ENCODE data around the gene LSM4. TPM values are rescaled to one million over a fixed set of nuclear protein-coding genes. Genes with fewer than 3 reads are reported as not detected.

LSM4 gene
- total RNA-seq (100 to 1,000 TPM in 1 of 7 donors, 10 to 100 TPM in 6; 45.0 to 121 (median 77.3) TPM), polyA plus RNA-seq (10 to 100 TPM; 38.3 to 66.0 TPM)
- long read RNA-seq, donor 1, transcript LSM4-203 (5 exons, 1,908 nt): major isoform, 123 of 131 reads
- long read RNA-seq, donor 1, partial matches to known transcripts: 2 of 131 reads
- long read RNA-seq, donor 1, other reads (novel, unspliced or antisense): 3 of 131 reads
- long read RNA-seq, donor 2, transcript LSM4-203 (5 exons, 1,908 nt): major isoform, 174 of 269 reads
- long read RNA-seq, donor 2, partial matches to known transcripts: 63 of 269 reads
- long read RNA-seq, donor 2, other reads (novel, unspliced or antisense): 28 of 269 reads
- long read RNA-seq, donor 3, transcript LSM4-203 (5 exons, 1,908 nt): major isoform, 63 of 73 reads
- long read RNA-seq, donor 3, partial matches to known transcripts: 1 of 73 reads
- long read RNA-seq, donor 3, other reads (novel, unspliced or antisense): 7 of 73 reads

DNA sequence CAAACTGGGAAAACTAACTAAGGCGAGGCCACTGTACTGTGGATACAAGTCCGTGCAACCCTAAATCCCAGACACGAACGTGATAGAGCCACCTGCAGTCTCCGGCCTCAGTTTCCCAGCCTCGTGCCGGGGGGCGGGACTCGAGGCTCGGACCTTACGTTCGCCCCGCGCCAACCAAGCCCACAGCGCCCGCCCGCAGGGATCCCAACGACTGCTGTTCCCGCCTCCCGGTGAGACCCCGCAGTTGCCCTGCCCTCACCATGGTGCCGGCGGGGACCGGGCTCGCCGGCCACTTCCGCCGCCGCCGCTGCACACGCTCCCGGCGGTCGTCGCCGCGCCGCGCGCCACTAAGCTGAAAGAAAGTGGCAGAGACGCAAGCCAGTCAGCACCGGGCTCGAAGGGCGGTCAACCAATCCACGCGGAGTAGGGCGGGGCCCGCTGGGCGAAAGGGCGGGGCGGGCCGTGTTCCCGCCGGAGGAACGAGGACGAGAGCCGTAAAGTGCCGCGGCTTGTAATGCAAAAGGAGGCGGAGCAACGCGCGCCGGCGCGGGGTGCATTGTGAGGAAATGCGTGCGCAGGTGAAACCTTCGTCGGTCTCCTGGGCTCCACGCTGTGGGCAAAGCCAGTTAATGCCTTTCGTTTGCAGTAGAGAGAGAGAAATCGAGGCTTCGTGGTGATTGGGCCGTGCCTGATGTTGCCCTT is at the start of gene LSM4:
Gene LSM4 (minus strand): TSS at position 318 of the 702 bp plus-strand sequence. CDS start 56 bp downstream, at position 262.
- peak; percentile 62 for TF ChIP-seq POLR2A (IDR thresholded peaks at IDR 0.05)
- no peak for TF ChIP-seq EP300 (IDR thresholded peaks at IDR 0.05)
- peak in 1 of 3 donors; percentile 39 for TF ChIP-seq CTCF (IDR thresholded peaks at IDR 0.05)
- H3K9me3 ChIP-seq: no peaks in the 10 kb centered on the region
- peak within 1 kb of the TSS; percentile 37 to 84 for H3K27ac ChIP-seq
- 0 to 1% (median 0%) methylated on average over 48 to 75 of the region's 75 CpGs for WGBS, 3 donors
- H3K36me3 ChIP-seq: no peaks in the 10 kb centered on the region
- intact Hi-C loops (cut with DNase I): loop anchor here in 3 of 4 donors (2.0 kb wide), 3 partner anchors 18 to 44 kb away; partner anchors contain the start of gene JUND (in 2 of the 3)
- peak; percentile 98 to 99 (median 98) for DNase-seq
- H3K27me3 ChIP-seq: no peaks in the 10 kb centered on the region
- H3K4me1 ChIP-seq (ENCODE audit: insufficient read depth): peaks cover 5% of the 10 kb centered on the region
- peak within 1 kb of the TSS; percentile 90 for H3K4me3 ChIP-seq

DNA sequence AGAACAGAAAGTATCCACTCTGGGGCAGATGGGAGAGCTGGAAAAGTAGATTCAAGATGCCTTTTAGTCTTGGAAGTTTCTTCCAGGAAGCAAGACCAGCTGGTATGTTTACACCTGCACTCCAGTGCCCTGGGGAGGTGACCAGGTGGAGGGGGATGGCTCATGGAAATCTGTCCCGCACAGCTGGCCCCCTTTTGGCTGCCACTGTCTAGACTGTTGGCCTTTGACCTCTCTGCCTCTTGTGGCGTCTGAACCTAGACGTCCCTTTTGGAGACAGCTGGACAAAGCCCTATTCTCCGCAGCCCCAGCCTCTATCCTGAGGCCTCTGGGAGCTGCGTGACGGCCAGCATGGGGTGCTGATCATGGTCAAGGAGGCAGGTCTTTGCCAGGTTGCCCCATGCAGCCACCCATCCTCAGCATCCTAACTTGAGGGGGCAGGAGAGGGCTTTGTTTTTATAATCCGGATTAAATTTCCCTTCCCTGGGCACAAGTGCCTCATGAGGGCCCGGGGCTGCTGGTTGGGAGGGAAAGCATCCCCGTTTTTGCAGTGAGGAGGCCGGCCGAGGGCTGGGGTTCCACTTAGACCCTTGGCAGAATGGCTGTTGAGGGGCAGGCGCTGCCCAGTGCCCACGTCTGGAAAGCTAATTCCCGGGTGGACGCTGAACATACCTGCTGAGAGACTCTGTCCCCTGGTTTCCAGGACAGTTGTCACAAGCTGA is 45.8 kb upstream of the LSM4 start:
- no peak overlapping the region for H3K27ac ChIP-seq

GRCh38 chr19:18366021-18366435 is 43.2 kb upstream of the LSM4 start:
- no peak for DNase-seq
- Histone ChIP-seq H3K36me3 (no peaks in the 10 kb centered on the region), H3K9me3 (no peaks in the 10 kb centered on the region), H3K27ac (peak overlapping the region in 1 of 2 donors; percentile 95), H3K27me3 (no peaks in the 10 kb centered on the region), H3K4me3 (no peak overlapping the region), H3K4me1 (ENCODE audit: insufficient read depth) (peaks cover 6% of the 10 kb centered on the region)
- intact Hi-C loops (cut with DNase I): no loop called here
- 92 to 98% (median 93%) methylated on average over 2 of the region's 2 CpGs for WGBS, 3 donors
- TF ChIP-seq POLR2A (IDR thresholded peaks at IDR 0.05): no peak
- no peak for TF ChIP-seq EP300 (IDR thresholded peaks at IDR 0.05)
- no peak for TF ChIP-seq CTCF (IDR thresholded peaks at IDR 0.05)

More for the DNA sequence above, 45.8 kb upstream of the LSM4 start:
- Histone ChIP-seq H3K27me3 (no peaks in the 10 kb centered on the region), H3K36me3 (no peaks in the 10 kb centered on the region), H3K4me1 (ENCODE audit: insufficient read depth) (peaks cover 6% of the 10 kb centered on the region), H3K9me3 (no peaks in the 10 kb centered on the region), H3K4me3 (no peak overlapping the region)
- no peak for DNase-seq
- intact Hi-C loops (cut with DNase I): no loop called here
- WGBS, 3 donors: 81 to 90% (median 85%) methylated on average over 15 of the region's 15 CpGs
- TF ChIP-seq EP300 (IDR thresholded peaks at IDR 0.05) (no peak), POLR2A (IDR thresholded peaks at IDR 0.05) (no peak), CTCF (IDR thresholded peaks at IDR 0.05) (no peak)

Measured in ovary (tissue), 10 donors.